ENCODE data around the gene TRIM61. TPM values are rescaled to one million over a fixed set of nuclear protein-coding genes. Genes with fewer than 3 reads are reported as not detected.
"Not testable (repeated sequence)": the region's sequence is repeated elsewhere in the genome, so short reads cannot be mapped to it uniquely, and the experiment has no call there.

Gene TRIM61
- polyA plus RNA-seq, 1 of the 3 experiments (the other 2 are of a cell fraction) = not detected

DNA sequence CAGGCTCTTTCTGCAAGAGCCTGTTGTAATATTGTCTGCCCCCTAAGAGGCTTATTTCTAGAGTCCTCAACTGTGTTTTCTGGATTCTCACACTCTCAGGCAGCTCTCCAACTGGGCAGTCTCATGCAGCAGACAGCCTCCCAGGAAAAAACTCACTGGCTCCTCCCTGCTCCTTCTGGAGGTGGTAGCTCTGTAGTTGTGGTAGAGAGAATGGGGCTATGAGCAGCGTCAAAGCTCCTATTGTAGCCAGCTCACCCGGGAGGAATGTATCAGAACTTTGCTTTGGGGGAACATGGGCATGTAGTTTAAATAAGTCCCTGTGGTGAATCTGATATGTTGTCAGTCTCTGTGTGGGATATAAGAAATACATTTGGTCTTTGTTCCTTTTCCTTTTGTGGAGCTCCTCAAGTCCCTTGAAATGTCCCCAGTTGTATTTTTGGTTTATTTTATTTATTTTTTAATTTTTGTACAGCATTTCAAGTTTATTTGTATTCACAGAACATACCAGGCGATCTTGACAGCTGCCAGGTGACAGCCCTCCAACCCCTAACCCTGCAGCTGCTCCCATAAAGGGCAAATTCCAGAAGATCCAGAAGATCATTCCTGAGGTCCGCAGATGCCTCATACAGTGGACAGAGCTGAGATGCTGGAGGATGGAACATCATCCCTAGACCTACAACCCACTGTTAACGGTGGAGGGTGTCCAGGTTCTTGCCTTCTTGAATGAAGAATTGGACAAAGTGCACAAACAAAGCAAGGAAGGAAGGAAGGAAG is 45.7 kb downstream of the TRIM61 start:
- TF ChIP-seq, protein P1, sequence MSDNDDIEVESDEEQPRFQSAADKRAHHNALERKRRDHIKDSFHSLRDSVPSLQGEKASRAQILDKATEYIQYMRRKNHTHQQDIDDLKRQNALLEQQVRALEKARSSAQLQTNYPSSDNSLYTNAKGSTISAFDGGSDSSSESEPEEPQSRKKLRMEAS (IDR thresholded peaks at IDR 0.05; ENCODE audit: low read depth) = no peak
- no peak for TF ChIP-seq RCOR1 (IDR thresholded peaks at IDR 0.05; ENCODE audit: low read length)
- TF ChIP-seq RXRA (IDR thresholded peaks at IDR 0.05; ENCODE audit: borderline replicate concordance, low read depth) = no peak
- TF ChIP-seq, protein P2, sequence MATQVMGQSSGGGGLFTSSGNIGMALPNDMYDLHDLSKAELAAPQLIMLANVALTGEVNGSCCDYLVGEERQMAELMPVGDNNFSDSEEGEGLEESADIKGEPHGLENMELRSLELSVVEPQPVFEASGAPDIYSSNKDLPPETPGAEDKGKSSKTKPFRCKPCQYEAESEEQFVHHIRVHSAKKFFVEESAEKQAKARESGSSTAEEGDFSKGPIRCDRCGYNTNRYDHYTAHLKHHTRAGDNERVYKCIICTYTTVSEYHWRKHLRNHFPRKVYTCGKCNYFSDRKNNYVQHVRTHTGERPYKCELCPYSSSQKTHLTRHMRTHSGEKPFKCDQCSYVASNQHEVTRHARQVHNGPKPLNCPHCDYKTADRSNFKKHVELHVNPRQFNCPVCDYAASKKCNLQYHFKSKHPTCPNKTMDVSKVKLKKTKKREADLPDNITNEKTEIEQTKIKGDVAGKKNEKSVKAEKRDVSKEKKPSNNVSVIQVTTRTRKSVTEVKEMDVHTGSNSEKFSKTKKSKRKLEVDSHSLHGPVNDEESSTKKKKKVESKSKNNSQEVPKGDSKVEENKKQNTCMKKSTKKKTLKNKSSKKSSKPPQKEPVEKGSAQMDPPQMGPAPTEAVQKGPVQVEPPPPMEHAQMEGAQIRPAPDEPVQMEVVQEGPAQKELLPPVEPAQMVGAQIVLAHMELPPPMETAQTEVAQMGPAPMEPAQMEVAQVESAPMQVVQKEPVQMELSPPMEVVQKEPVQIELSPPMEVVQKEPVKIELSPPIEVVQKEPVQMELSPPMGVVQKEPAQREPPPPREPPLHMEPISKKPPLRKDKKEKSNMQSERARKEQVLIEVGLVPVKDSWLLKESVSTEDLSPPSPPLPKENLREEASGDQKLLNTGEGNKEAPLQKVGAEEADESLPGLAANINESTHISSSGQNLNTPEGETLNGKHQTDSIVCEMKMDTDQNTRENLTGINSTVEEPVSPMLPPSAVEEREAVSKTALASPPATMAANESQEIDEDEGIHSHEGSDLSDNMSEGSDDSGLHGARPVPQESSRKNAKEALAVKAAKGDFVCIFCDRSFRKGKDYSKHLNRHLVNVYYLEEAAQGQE (IDR thresholded peaks at IDR 0.05; ENCODE audit: low read depth, low read length) = no peak
- WGBS (ENCODE audit: low lambda C conversion rate) = 6% methylated on average over 5 of the region's 5 CpGs
- Histone ChIP-seq H2AFZ (ENCODE audit: low read depth) (no peak overlapping the region), H3F3A (replicated peaks; ENCODE audit: insufficient read depth) (no peaks in the 10 kb centered on the region), H3K27ac (ENCODE audit: low read depth in 2 of 2, low read length in 1 of 2) (no peak overlapping the region), H3K9me3 (no peaks in the 10 kb centered on the region), H3K79me2 (ENCODE audit: insufficient read depth) (no peaks in the 10 kb centered on the region), H3K4me2 (no peak overlapping the region), H3K4me3 (ENCODE audit: low read depth in 2 of 2, low read length in 1 of 2) (no peak overlapping the region), H3K4me1 (ENCODE audit: control insufficient read depth in 1 of 2, insufficient read depth in 2 of 2, low read depth in 1 of 2, low read length in 1 of 2) (no peaks in the 10 kb centered on the region), H3K36me3 (replicated peaks in 1 of 2; ENCODE audit: control insufficient read depth in 1 of 2, insufficient read depth in 2 of 2, low read length in 1 of 2) (no peaks in the 10 kb centered on the region), H3K9ac (no peak overlapping the region), H3K27me3 (ENCODE audit: insufficient read depth) (no peaks in the 10 kb centered on the region; the same call in 1 of the 2 replicates), H4K20me1 (ENCODE audit: insufficient read depth) (no peaks in the 10 kb centered on the region), H3K9me2 (no peaks in the 10 kb centered on the region)
- ChIA-PET CTCF (no interaction called here), POLR2A (no interaction called here)
- no peak for DNase-seq

DNA sequence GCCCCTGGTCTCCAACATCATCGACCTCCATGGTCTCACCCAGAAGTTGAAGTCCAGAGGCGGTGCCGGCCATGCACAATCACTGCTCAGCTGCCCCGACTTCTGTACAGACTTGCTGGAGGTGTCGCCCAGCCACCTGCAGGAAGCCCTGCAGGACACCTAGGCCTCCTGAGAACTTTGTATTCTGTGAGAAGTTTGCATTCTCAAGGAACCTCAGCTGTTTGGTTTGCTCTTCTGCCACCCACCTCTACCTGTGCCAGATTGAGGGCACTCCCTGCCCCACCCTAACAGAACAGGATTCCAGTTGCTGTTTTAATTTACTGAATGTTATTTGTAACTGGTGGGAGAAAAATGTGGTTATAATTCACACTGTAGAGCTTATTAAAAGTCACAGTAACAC is 46.8 kb downstream of the TRIM61 start:
- no peak overlapping the region for H3K4me3 ChIP-seq (ENCODE audit: low read depth in 2 of 2, low read length in 1 of 2)
- no peaks in the 10 kb centered on the region for H3K9me3 ChIP-seq
- H3K9me2 ChIP-seq = no peaks in the 10 kb centered on the region
- TF ChIP-seq CHD2 (IDR thresholded peaks at IDR 0.05; ENCODE audit: low read length, partially characterized antibody) (no peak), MXI1 (IDR thresholded peaks at IDR 0.05; ENCODE audit: low read depth, low read length) (no peak), NRF1 (IDR thresholded peaks at IDR 0.05; ENCODE audit: low read depth, low read length) (no peak), JUND (IDR thresholded peaks at IDR 0.05) (no peak), EZH2phosphoT487 (IDR thresholded peaks at IDR 0.05; ENCODE audit: borderline replicate concordance, low read depth) (no peak), GABPA (IDR thresholded peaks at IDR 0.05; ENCODE audit: low read depth) (no peak), RAD21 (IDR thresholded peaks at IDR 0.05; ENCODE audit: low read length) (no peak), MEF2A (IDR thresholded peaks at IDR 0.05; ENCODE audit: borderline replicate concordance, low read depth) (no peak)
- TF ChIP-seq, protein P3, sequence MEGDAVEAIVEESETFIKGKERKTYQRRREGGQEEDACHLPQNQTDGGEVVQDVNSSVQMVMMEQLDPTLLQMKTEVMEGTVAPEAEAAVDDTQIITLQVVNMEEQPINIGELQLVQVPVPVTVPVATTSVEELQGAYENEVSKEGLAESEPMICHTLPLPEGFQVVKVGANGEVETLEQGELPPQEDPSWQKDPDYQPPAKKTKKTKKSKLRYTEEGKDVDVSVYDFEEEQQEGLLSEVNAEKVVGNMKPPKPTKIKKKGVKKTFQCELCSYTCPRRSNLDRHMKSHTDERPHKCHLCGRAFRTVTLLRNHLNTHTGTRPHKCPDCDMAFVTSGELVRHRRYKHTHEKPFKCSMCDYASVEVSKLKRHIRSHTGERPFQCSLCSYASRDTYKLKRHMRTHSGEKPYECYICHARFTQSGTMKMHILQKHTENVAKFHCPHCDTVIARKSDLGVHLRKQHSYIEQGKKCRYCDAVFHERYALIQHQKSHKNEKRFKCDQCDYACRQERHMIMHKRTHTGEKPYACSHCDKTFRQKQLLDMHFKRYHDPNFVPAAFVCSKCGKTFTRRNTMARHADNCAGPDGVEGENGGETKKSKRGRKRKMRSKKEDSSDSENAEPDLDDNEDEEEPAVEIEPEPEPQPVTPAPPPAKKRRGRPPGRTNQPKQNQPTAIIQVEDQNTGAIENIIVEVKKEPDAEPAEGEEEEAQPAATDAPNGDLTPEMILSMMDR (IDR thresholded peaks at IDR 0.05) = no peak
- 0% methylated on average over 1 of the region's 5 CpGs for WGBS (ENCODE audit: low lambda C conversion rate)
- no peaks in the 10 kb centered on the region for H3K4me1 ChIP-seq (ENCODE audit: control insufficient read depth in 1 of 2, insufficient read depth in 2 of 2, low read depth in 1 of 2, low read length in 1 of 2)
- no peak overlapping the region for H3K4me2 ChIP-seq
- no peaks in the 10 kb centered on the region for H4K20me1 ChIP-seq (ENCODE audit: insufficient read depth)
- ChIA-PET POLR2A (no interaction called here), CTCF (no interaction called here)
- H3K79me2 ChIP-seq (ENCODE audit: insufficient read depth) = no peaks in the 10 kb centered on the region
- H3K9ac ChIP-seq = no peak overlapping the region
- no peaks in the 10 kb centered on the region; the same call in 1 of the 2 replicates for H3K27me3 ChIP-seq (ENCODE audit: insufficient read depth)
- DNase-seq = no peak
- no peak overlapping the region for H3K27ac ChIP-seq (ENCODE audit: low read depth in 2 of 2, low read length in 1 of 2)
- no peak overlapping the region for H2AFZ ChIP-seq (ENCODE audit: low read depth)
- H3K36me3 ChIP-seq (replicated peaks in 1 of 2; ENCODE audit: control insufficient read depth in 1 of 2, insufficient read depth in 2 of 2, low read length in 1 of 2) = no peaks in the 10 kb centered on the region
- H3F3A ChIP-seq (replicated peaks; ENCODE audit: insufficient read depth) = no peaks in the 10 kb centered on the region

DNA sequence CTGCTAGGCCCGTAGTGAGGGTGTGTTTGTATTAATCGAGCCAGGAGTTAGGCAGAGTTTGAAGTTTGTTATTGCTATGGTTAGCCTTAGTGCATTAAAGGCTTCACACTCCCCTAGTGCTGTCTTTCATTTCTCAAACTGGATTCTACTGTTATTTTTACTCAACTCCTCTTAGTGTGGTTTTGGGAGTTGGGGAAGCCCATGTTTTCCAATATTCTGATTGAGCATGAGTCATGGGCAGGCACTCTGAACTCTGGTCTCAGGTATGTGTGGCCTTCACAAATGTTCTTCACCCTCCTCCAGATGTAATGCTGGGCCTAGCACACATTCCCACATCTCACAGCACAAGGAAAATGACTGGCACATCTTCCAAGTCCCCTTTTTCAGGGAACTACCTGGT is 50.4 kb downstream of the TRIM61 start:
- H2AFZ ChIP-seq (ENCODE audit: low read depth); H3K9ac ChIP-seq; H3F3A ChIP-seq (replicated peaks; ENCODE audit: insufficient read depth); H3K79me2 ChIP-seq (ENCODE audit: insufficient read depth); H3K9me2 ChIP-seq; H3K27me3 ChIP-seq (ENCODE audit: insufficient read depth); H3K4me3 ChIP-seq (ENCODE audit: low read depth in 2 of 2, low read length in 1 of 2); H3K36me3 ChIP-seq (replicated peaks in 1 of 2; ENCODE audit: control insufficient read depth in 1 of 2, insufficient read depth in 2 of 2, low read length in 1 of 2); H3K4me2 ChIP-seq; H3K9me3 ChIP-seq; CTCF ChIA-PET; H4K20me1 ChIP-seq (ENCODE audit: insufficient read depth); POLR2A ChIA-PET; DNase-seq; H3K27ac ChIP-seq (ENCODE audit: low read depth in 2 of 2, low read length in 1 of 2); H3K4me1 ChIP-seq (ENCODE audit: control insufficient read depth in 1 of 2, insufficient read depth in 2 of 2, low read depth in 1 of 2, low read length in 1 of 2): not testable (repeated sequence)
- WGBS (ENCODE audit: low lambda C conversion rate) = 6% methylated on average over 2 of the region's 2 CpGs

Data from SK-N-SH (cell line).